Adrenal gland (tissue), 12 donors: ENCODE data around the gene REEP2. TPM values are rescaled to one million over a fixed set of nuclear protein-coding genes. Genes with fewer than 3 reads are reported as not detected.

Experiments
- DNase-seq, 7 donors: peaks; one replicate each; pipeline ENCODE4 v3.0.0-alpha.2; 2019 to 2020
- H3K27ac ChIP-seq, 5 donors: fragments of 200-600 bp; sonication (generic) in 4 of 5; 1 replicate in 3 of 5; 2 replicates in 2 of 5; pipeline versions ENCODE4 v1.5.1 to v1.8.0; 2016 to 2020; ENCODE audit warnings: mild to moderate bottlenecking in 1 of 5
- H3K27me3 ChIP-seq: fragments of 200-600 bp; 2 replicates; pipeline ENCODE4 v1.8.0; 2021
- H3K36me3 ChIP-seq, 2 donors: fragments of 200-600 bp; replicated peaks in 1 of 2; 1 replicate in 1 of 2; 2 replicates in 1 of 2; pipeline versions ENCODE4 v1.5.1 to v1.8.0; 2018 to 2022
- H3K4me1 ChIP-seq, 2 donors: fragments of 200-600 bp; replicated peaks in 1 of 2; 1 replicate in 1 of 2; 2 replicates in 1 of 2; pipeline versions ENCODE4 v1.5.1 to v1.8.0; 2018 to 2021
- H3K4me3 ChIP-seq, 4 donors: fragments of 200-600 bp; sonication (generic) in 3 of 4; one replicate each; pipeline ENCODE4 v1.5.1; 2016 to 2018
- H3K9me3 ChIP-seq, 3 donors: fragments of 200-600 bp; sonication (generic) in 1 of 3; replicated peaks in 1 of 3; 1 replicate in 2 of 3; 2 replicates in 1 of 3; pipeline versions ENCODE4 v1.5.1 to v1.8.0; 2016 to 2021
- CTCF ChIP-seq, 6 experiments: fragments of 450-650 bp in 4 of 6; fragments of 200-600 bp in 2 of 6; sonication (generic) in 1 of 6; IDR thresholded peaks; 1 replicate in 5 of 6; 2 replicates in 1 of 6; pipeline versions ENCODE4 v1.5.1 to v1.8.0; 2016 to 2021; ENCODE audit warnings: antibody characterized with exemption in 6 of 6, mild to moderate bottlenecking in 2 of 6, moderate library complexity in 1 of 6
- POLR2A ChIP-seq, 2 donors: fragments of 450-650 bp; IDR thresholded peaks; one replicate each; pipeline ENCODE4 v1.6.1; 2017; ENCODE audit warnings: antibody characterized with exemption in 2 of 2, mild to moderate bottlenecking in 2 of 2, moderate library complexity in 1 of 2
- WGBS, 4 donors: extraction: QIAGEN DNeasy Blood & Tissue Kit in 2 of 4; methylation state at CpG; one replicate each; pipeline versions ENCODE4 v1.1.5 to v1.1.7; 2013 to 2017; 5-methylcytosine and 5-hydroxymethylcytosine counted together
- intact Hi-C, 2 donors: fragments of 100-400 bp; cut with DNase I; formaldehyde crosslinking; loops; one replicate each; pipeline versions ENCODE4 v1.14.1 to v1.15.0; 2022 to 2023
- polyA plus RNA-seq, 3 donors: library from polyadenylated mRNA; stranded (reverse); fragments of 200-250 nt in 2 of 3; fragments of 350-450 nt in 1 of 3; fragmentation: Illumina TruSeq in 1 of 3; extraction: RNeasy Lipid Tissue Mini Kit (QIAGEN cat#74804) in 1 of 3; gene quantifications; one replicate each; pipeline ENCODE4 v1.2.3, GENCODE V29; 2013 to 2014
- total RNA-seq, 9 donors: library from RNA; depleted of rRNA in 4 of 9; stranded (reverse); fragments of >200 nt in 4 of 9; fragments of 120-200 nt in 1 of 9; fragmentation: NEBNext Ultra II Directional in 1 of 9; extraction: Animal tissue kit (Norgen Biotek cat#: 25700) in 1 of 9; gene quantifications; one replicate each; pipeline versions ENCODE4 v1.1.0 to v1.2.4, GENCODE V29; 2013 to 2023
- donor health status: healthy with polysubstance abuse.
- donor health status: Bipolar disorder and iron deficiency.
- donor health status: DM: yes; HTN: yes; CAD: no.
- donor health status: DM: no; HTN: no; CAD: no.
- donor health status: DM: no; HTN: no; CAD: no.
- donor health status: DM: yes; HTN: yes; CAD: no.

REEP2 gene
- total and polyA plus RNA-seq, 12 donors: 2.4 to 39.7 (median 5.9) TPM

GRCh38 chr5:138457531-138458275 is 18.8 kb downstream of the REEP2 start:
- WGBS, 4 donors: 67 to 75% (median 71%) methylated on average over 12 of the region's 12 CpGs
- DNase-seq: no peak
- peaks cover 0 to 9% of the 10 kb centered on the region in 2 donors for H3K4me1 ChIP-seq
- no peak overlapping the region for H3K27ac ChIP-seq
- no peaks in the 10 kb centered on the region for H3K9me3 ChIP-seq
- intact Hi-C loops: loop anchor here in 1 of 2 donors (5.0 kb wide), 2 partner anchors 45 to 85 kb away; partner anchors contain the start of gene ETF1
- TF ChIP-seq CTCF (IDR thresholded peaks at IDR 0.05) (no peak), POLR2A (IDR thresholded peaks at IDR 0.05) (no peak)
- H3K27me3 ChIP-seq: no peaks in the 10 kb centered on the region
- no peak overlapping the region for H3K4me3 ChIP-seq
- H3K36me3 ChIP-seq: no peaks in the 10 kb centered on the region

- no peak overlapping the region for H3K4me3 ChIP-seq
- H3K4me1 ChIP-seq: peaks cover 0 to 16% of the 10 kb centered on the region in 2 donors
- no peaks in the 10 kb centered on the region for H3K9me3 ChIP-seq
- intact Hi-C loops: loop anchor here in 1 of 2 donors (5.0 kb wide), 2 partner anchors 44 to 84 kb away; partner anchors contain the start of gene ETF1
- DNase-seq: no peak
- no peaks in the 10 kb centered on the region for H3K36me3 ChIP-seq
- WGBS, 4 donors: 32 to 50% (median 40%) methylated on average over 1 to 11 of the region's 11 CpGs
- H3K27ac ChIP-seq: no peak overlapping the region
- no peak for TF ChIP-seq CTCF (IDR thresholded peaks at IDR 0.05)
- TF ChIP-seq POLR2A (IDR thresholded peaks at IDR 0.05): no peak
- H3K27me3 ChIP-seq: no peaks in the 10 kb centered on the region
Measured at GRCh38 chr5:138458384-138458783, 19.5 kb downstream of the REEP2 start.

GRCh38 chr5:138458856-138459255 is 20.0 kb downstream of the REEP2 start:
- Histone ChIP-seq H3K27ac (no peak overlapping the region), H3K36me3 (no peaks in the 10 kb centered on the region), H3K4me1 (peaks cover 0 to 17% of the 10 kb centered on the region in 2 donors), H3K9me3 (no peaks in the 10 kb centered on the region), H3K27me3 (no peaks in the 10 kb centered on the region), H3K4me3 (no peak overlapping the region)
- TF ChIP-seq POLR2A (IDR thresholded peaks at IDR 0.05): no peak
- no peak for TF ChIP-seq CTCF (IDR thresholded peaks at IDR 0.05)
- 71 to 87% (median 77%) methylated on average over 8 to 9 of the region's 9 CpGs for WGBS, 4 donors
- intact Hi-C loops: loop anchor here in 1 of 2 donors (5.0 kb wide), 2 partner anchors 43 to 83 kb away; partner anchors contain the start of gene ETF1
- DNase-seq: no peak

GRCh38 chr5:138459311-138459933 is 20.6 kb downstream of the REEP2 start:
- Histone ChIP-seq H3K27me3 (no peaks in the 10 kb centered on the region), H3K27ac (no peak overlapping the region), H3K4me3 (no peak overlapping the region), H3K9me3 (no peaks in the 10 kb centered on the region), H3K4me1 (peaks cover 0 to 17% of the 10 kb centered on the region in 2 donors), H3K36me3 (no peaks in the 10 kb centered on the region)
- 74 to 90% (median 80%) methylated on average over 6 to 11 of the region's 11 CpGs for WGBS, 4 donors
- TF ChIP-seq POLR2A (IDR thresholded peaks at IDR 0.05) (no peak), CTCF (IDR thresholded peaks at IDR 0.05) (no peak)
- peak in 4 of 7 donors; percentile 39 to 57 (median 46) for DNase-seq
- intact Hi-C loops: loop anchor here in 1 of 2 donors (5.0 kb wide), 2 partner anchors 43 to 83 kb away; partner anchors contain the start of gene ETF1
